GM18505 (cell line): Measurements from ENCODE around the gene SFI1.
"Not testable (repeated sequence)": the region's sequence is repeated elsewhere in the genome, so short reads cannot be mapped to it uniquely, and the experiment has no call there.

Experiments used
- ATAC-seq: cut with Tn5 transposase; IDR thresholded peaks from one replicate; pipeline ENCODE4 v1.9.1; 2021; ENCODE audit not compliant: unreplicated experiment
- POLR2A ChIP-seq: IDR thresholded peaks from 4 replicates; pipeline ENCODE4 v1.6.1; 2011; ENCODE audit warnings: borderline replicate concordance; ENCODE audit not compliant: insufficient read depth, insufficient read length; ENCODE audit errors: extremely low read depth

The SFI1 gene

GRCh38 chr22:31486951-31487350, 9.4 kb upstream of the SFI1 start:
- ATAC-seq, result no peak
- TF ChIP-seq POLR2A, result no peak

GRCh38 chr22:31488346-31488883, 7.9 kb upstream of the SFI1 start:
- TF ChIP-seq POLR2A, result no peak

GRCh38 chr22:31488988-31489617, 7.2 kb upstream of the SFI1 start:
- ATAC-seq, result peak; percentile 15
- no peak for TF ChIP-seq POLR2A

More at GRCh38 chr22:31488346-31488883, 7.9 kb upstream of the SFI1 start:
- no peak for ATAC-seq

DNA sequence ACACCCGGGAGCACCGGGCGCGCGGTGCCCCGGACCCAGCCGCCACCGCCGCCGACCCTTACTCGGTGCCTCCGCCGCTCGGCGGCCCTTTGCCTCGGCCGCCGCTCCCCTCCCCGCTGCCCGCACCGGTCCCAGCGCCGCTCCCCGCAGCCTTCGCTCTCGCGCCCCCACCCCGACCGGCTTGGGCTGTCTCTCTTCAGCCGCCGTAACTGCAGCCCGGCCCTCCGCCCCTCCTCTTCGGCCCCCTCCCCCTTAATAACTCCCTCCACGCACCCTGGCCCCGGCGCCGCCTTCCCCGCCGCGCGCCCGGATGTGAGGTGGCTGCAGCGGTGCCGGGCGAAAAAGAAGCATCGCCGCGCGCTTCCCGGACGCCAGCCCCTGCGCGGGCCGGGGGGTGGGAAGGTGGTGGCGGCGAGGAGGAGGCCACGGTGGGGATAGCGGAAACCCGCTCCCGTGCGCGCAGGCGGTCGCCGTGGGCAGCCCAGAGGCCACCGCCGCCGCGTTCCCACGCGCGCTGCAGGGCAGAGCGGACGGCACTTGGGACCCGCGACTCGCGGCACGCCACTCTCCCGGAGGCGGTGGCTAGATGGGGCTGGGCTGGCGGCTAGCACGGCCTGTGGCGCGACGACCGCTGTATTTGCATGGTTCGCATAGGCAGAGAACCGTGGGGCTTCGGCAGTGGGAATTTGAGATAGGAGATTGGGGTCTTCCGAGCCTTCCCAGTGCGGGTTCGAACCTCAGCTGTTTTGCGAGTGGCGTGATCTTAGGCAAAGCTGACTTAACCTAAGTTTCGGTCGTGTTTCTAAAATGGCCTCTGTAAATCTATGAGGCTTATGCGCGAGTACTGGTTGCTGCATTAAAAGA, 6.5 kb upstream of the SFI1 start, which contains the start of gene EIF4ENIF1:
TSS of gene EIF4ENIF1 (minus strand) at position 211 of the 864 bp plus-strand sequence. CDS start 1,124 bp downstream, outside the sequence.
- TF ChIP-seq POLR2A, result peak; percentile 67
- ATAC-seq, result peak; percentile 42

GRCh38 chr22:31490496-31490925, 5.8 kb upstream of the SFI1 start:
- ATAC-seq, result peak; percentile 46
- peak; percentile 84 for TF ChIP-seq POLR2A

GRCh38 chr22:31491218-31491962, 4.9 kb upstream of the SFI1 start:
- no peak for TF ChIP-seq POLR2A
- ATAC-seq, result no peak

DNA sequence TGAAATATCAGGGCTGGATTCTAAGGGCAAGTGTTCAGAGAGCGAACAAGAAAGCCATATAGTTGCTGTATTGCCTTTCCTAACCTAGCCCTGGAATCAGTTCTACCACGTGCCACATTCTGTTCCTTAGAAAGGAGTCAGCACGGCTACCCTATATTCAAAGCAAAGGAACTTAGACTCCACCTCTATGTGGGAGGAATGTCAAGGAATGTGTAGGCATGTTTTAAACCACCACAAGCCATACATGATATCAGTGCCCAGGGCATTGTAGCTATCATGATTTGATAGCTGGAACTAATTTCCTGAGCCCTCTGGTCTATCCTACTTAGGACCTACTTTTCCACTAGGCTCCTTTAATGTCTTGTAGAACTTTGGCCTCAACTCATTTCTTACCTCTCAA, 4.2 kb upstream of the SFI1 start:
- ATAC-seq, result no peak
- no peak for TF ChIP-seq POLR2A

DNA sequence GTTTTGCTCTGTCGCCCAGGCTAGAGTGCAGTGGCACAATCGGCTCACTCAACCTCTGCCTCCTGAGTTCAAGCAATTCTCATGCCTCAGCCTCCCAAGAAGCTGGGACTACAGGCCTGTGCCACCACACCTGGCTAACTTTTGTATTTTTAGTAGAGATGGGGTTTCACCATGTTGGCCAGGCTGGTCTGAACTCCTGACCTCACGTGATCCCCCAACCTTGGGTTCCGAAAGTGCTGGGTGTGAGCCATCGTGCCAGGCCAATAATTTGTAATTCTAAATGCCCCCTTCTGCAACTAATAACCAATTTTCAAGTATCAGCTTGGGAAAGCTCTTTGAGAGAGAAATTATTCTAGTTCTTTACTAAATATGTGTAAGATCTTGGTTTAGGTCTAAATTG, 3.0 kb upstream of the SFI1 start:
- not testable (repeated sequence) for ATAC-seq

DNA sequence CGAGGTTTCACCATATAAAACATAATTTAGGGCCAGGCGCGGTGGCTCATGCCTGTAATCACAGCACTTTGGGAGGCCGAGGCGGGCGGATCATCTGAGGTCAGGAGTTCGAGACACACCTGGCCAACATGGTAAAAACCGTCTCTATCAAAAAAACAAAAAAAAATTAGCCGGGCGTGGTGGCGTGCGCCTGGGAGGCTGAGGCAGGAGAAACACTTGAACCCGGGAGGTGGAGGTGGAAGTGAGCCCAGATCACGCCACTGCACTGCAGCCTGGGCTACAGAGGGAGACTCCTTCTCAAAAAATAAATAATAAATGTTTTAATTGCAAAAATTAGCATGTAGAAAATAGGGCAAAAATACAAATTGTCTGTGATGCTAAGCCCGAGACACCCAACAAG, 993 bp upstream of the SFI1 start:
- no peak for TF ChIP-seq POLR2A
- ATAC-seq, result no peak

DNA sequence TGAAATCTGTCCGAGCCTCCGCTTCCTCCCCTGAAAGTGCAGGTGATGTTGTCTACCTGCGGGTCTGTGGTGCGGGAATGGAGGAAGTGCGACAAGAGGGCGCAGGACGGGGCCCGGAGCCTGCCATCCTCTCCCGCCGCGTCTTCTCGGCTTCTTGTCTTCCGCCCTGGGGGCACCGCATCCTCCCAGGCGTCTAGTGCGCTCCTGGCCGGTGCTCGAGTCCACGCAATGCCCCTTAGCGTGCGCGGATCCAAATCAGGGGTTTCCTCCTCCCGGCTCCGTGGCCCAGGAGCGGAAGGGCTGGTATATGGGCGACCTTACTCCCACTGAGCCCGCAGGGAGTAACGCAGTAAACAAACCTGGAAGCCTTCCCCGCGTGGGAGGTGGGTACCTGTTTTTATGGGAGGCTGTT, 405 bp downstream of the SFI1 start:
- TF ChIP-seq POLR2A, result no peak
- ATAC-seq, result peak; percentile 14

- no peak for TF ChIP-seq POLR2A
- ATAC-seq, result no peak
Measured at GRCh38 chr22:31497148-31497938, 1.0 kb downstream of the SFI1 start.

DNA sequence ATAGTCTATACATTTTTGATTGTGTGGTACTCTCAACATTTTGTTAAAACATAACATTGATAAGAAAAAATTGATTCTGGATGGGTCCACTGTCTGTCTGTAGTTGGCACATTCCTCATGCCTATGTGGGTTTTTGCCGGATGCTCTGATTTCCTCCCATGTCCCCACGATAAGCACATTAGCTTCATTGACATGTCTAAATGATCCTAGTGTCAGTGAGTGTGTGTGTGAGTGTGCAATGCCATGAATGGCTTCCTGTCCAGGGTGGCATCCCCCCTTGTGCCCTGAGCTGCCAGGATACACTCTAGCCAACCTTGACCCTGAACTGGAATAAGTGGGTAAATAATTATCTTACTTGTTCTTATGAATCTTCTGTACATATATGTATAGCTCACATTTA, 5.4 kb downstream of the SFI1 start:
- TF ChIP-seq POLR2A, result no peak
- no peak for ATAC-seq

DNA sequence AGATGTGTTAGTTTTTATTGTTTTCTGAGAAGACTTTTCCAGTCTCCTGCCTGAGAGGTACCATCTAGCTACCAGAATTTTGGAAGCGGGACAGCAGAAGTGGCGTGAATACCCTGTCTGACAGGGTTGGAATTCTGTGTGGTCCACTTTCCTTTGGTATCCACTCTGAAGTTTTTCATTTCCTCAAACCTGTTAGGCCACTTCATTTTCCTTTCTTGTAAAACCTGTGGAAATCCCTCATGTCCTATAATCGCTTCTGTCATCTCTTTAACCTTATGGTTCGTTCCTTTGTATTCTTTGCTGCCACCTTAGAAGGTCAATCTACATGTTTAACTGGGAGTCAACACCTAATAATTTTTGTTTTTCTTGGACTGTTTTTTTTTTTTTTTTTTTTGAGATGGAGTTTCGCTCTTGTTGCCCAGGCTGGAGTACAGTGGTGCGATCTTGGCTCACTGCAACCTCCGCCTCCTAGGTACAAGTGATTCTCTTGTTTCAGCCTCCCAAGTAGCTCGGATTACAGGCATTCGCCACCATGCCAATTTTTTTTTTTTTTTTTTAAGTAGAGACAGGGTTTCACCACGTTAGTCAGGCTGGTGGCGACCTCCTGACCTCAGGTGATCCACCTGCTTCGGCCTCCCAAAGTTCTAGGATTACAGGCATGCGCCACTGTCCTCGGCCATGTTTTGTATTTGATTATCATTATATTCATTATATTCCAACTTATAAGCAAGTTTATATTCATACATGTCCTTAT, 7.1 kb downstream of the SFI1 start:
- TF ChIP-seq POLR2A, result no peak
- ATAC-seq, result no peak

DNA sequence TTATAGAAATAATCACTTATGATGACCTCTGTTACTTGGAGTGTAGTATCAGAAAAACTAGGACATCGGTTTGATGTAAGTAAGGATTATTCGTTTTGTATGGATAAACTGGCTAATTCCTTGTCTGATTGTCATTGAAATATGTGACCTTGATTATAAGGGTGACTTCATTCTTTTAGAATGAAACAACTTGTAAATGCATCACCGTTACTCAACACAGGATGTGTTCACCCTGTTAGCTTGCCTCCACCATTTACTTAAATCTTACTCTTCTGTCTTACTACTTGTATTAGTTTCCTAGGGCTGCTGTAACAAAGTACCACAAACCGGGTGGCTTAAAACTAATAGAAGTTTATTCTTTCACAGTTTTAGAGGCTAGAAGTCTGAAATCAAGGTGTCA, 7.9 kb downstream of the SFI1 start:
- no peak for TF ChIP-seq POLR2A
- no peak for ATAC-seq

DNA sequence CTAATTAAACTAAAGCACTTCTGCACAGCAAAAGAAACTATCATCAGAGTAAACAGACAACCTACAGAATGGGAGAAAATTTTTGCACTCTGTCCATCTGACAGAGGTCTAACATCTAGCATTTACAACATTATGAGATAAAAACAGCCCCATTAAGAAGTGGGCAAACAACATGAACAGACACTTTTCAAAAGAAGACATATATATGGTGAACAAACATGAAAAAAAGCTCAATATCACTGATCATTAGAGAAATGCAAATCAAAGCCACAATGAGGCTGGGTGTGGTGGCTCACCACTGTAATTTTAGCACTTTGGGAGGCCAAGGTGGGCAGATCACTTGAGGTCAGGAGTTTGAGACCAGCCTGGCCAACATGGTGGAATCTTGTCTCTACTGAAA, 11.2 kb downstream of the SFI1 start:
- not testable (repeated sequence) for ATAC-seq
